Mesothelial cell of epicardium (in vitro differentiated cells): ENCODE measurements around the gene NXN. TPM values are rescaled to one million over a fixed set of nuclear protein-coding genes. Genes with fewer than 3 reads are reported as not detected.
A peak's percentile ranks its signal among the peaks of the same experiment; 100 is the strongest.

Experiments
- DNase-seq, 2 experiments: peaks; one replicate each; pipeline ENCODE4 v3.0.0; 2021; ENCODE audit warnings: low spot score in 2 of 2; ENCODE audit not compliant: unreplicated experiment in 2 of 2
- H3K27ac Mint-ChIP-seq: 2 replicates; pipeline ENCODE4 v1.8.0; 2021; ENCODE audit warnings: mixed read lengths
- H3K27me3 Mint-ChIP-seq: 2 replicates; pipeline ENCODE4 v1.8.0; 2021; ENCODE audit warnings: low read depth, mixed read lengths
- H3K36me3 Mint-ChIP-seq: 2 replicates; pipeline ENCODE4 v1.8.0; 2021; ENCODE audit warnings: mixed read lengths
- H3K4me1 Mint-ChIP-seq: 2 replicates; pipeline ENCODE4 v1.8.0; 2021; ENCODE audit warnings: mixed read lengths
- H3K4me3 Mint-ChIP-seq: 2 replicates; pipeline ENCODE4 v1.8.0; 2021; ENCODE audit warnings: mild to moderate bottlenecking, moderate library complexity, mixed read lengths
- H3K9me3 Mint-ChIP-seq: 2 replicates; pipeline ENCODE4 v1.8.0; 2021; ENCODE audit warnings: mixed read lengths
- CTCF ChIP-seq: fragments of 200-600 bp; sonication (generic); IDR thresholded peaks from one replicate; pipeline ENCODE4 v1.5.0; 2021; ENCODE audit warnings: antibody characterized with exemption; ENCODE audit not compliant: unreplicated experiment
- total RNA-seq: library from RNA; stranded (reverse); gene quantifications from 3 replicates; pipeline ENCODE4 v1.2.1, GENCODE V29; 2021

Gene NXN
- total RNA-seq, 1 donor from 2014 or later = 107 TPM

DNA sequence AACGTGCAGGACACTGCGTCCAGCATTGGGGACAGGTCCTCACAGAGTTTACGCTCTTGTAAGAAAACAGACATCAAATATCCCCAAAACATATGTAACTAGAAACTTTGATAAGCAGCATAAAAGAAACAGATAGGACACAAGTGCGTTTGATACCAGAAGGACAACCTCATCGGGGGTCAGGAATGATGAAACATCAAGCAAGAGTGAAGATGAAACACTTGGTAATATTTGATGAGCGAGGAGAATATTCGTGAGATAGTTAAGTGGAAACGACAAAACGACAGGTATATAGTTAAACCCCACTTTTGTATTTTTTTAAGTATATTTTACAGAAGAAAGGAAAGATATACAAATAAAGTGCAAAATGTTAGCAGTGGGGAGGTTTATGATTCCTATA lies 55.9 kb downstream of the NXN start:
- Mint-ChIP-seq H3K27ac (peak overlapping the region; percentile 8), H3K9me3 (no peaks in the 10 kb centered on the region), H3K4me1 (peaks cover 53% of the 10 kb centered on the region), H3K36me3 (peaks cover 23% of the 10 kb centered on the region), H3K27me3 (no peaks in the 10 kb centered on the region), H3K4me3 (no peak overlapping the region)
- no peak for DNase-seq
- TF ChIP-seq CTCF = no peak

- no peak for DNase-seq
- Mint-ChIP-seq H3K36me3 (peaks cover 33% of the 10 kb centered on the region), H3K4me3 (no peak overlapping the region), H3K9me3 (peaks cover 4% of the 10 kb centered on the region), H3K27ac (peak overlapping the region; percentile 59), H3K27me3 (no peaks in the 10 kb centered on the region), H3K4me1 (peaks cover 43% of the 10 kb centered on the region)
- no peak for TF ChIP-seq CTCF
Measured at GRCh38 chr17:921161-921560, 58.4 kb downstream of the NXN start.

GRCh38 chr17:920190-920589 lies 59.4 kb downstream of the NXN start:
- no peak for TF ChIP-seq CTCF
- DNase-seq = no peak
- no peaks in the 10 kb centered on the region for H3K27me3 Mint-ChIP-seq
- H3K9me3 Mint-ChIP-seq = peaks cover 4% of the 10 kb centered on the region
- H3K27ac Mint-ChIP-seq = peak overlapping the region; percentile 54
- H3K4me1 Mint-ChIP-seq = peaks cover 46% of the 10 kb centered on the region
- H3K4me3 Mint-ChIP-seq = no peak overlapping the region
- H3K36me3 Mint-ChIP-seq = peaks cover 33% of the 10 kb centered on the region

GRCh38 chr17:917941-918740 lies 61.4 kb downstream of the NXN start:
- peak overlapping the region; percentile 90 for H3K27ac Mint-ChIP-seq
- no peak for DNase-seq
- H3K9me3 Mint-ChIP-seq = peaks cover 4% of the 10 kb centered on the region
- H3K27me3 Mint-ChIP-seq = no peaks in the 10 kb centered on the region
- peaks cover 37% of the 10 kb centered on the region for H3K36me3 Mint-ChIP-seq
- H3K4me1 Mint-ChIP-seq = peaks cover 46% of the 10 kb centered on the region
- H3K4me3 Mint-ChIP-seq = no peak overlapping the region
- no peak for TF ChIP-seq CTCF

DNA sequence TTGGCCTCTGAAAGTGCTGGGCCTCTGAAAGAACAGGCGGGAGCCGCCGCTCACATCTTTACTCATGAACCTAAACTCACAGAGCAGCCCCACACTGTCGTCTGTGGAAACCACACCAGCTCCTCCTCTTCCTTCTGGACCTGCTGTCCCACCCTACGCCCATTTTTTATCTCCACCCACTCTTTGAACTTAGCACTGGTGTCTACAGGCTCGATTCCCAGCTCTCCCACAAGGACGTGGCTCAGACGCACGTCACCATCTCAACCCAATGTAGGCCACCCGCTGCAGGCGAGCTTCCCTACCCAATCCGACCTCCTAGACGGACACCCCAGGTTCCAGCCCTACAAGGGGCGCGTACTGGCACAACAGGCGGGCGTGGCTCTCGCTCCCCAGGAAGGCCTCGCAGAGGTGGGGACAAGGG lies 62.2 kb downstream of the NXN start:
- Mint-ChIP-seq H3K4me3 (no peak overlapping the region), H3K27ac (peak overlapping the region; percentile 90), H3K27me3 (no peaks in the 10 kb centered on the region), H3K9me3 (peaks cover 4% of the 10 kb centered on the region), H3K4me1 (peaks cover 50% of the 10 kb centered on the region), H3K36me3 (peaks cover 33% of the 10 kb centered on the region)
- DNase-seq = no peak
- no peak for TF ChIP-seq CTCF
